Suprapubic skin (tissue), 4 donors: ENCODE results near the gene AGPS. TPM values are rescaled to one million over a fixed set of nuclear protein-coding genes. Genes with fewer than 3 reads are reported as not detected.

Experiments
- DNase-seq, 2 donors: peaks; one replicate each; pipeline ENCODE4 v3.0.0-alpha.2; 2019; ENCODE audit warnings: low spot score in 2 of 2
- H3K27ac ChIP-seq: fragments of 200-600 bp; sonication (generic); one replicate; pipeline ENCODE4 v1.5.1; 2019
- H3K27me3 ChIP-seq: fragments of 200-600 bp; sonication (generic); one replicate; pipeline ENCODE4 v1.5.1; 2019
- H3K36me3 ChIP-seq: fragments of 200-600 bp; sonication (generic); one replicate; pipeline ENCODE4 v1.5.1; 2019
- H3K4me1 ChIP-seq: fragments of 200-600 bp; sonication (generic); one replicate; pipeline ENCODE4 v1.5.1; 2019
- H3K4me3 ChIP-seq: fragments of 200-600 bp; sonication (generic); one replicate; pipeline ENCODE4 v1.5.1; 2019; ENCODE audit warnings: mild to moderate bottlenecking
- H3K9me3 ChIP-seq: fragments of 200-600 bp; sonication (generic); one replicate; pipeline ENCODE4 v1.5.1; 2019
- CTCF ChIP-seq, 2 donors: fragments of 200-600 bp in 1 of 2; fragments of 450-650 bp in 1 of 2; sonication (generic) in 1 of 2; IDR thresholded peaks; one replicate each; pipeline ENCODE4 v1.5.1; 2016 to 2019; ENCODE audit warnings: antibody characterized with exemption in 2 of 2, mild to moderate bottlenecking in 1 of 2, moderate library complexity in 1 of 2
- EP300 ChIP-seq: sonication (generic); formaldehyde crosslinking; IDR thresholded peaks from one replicate; pipeline ENCODE4 v1.6.1; 2017; ENCODE audit warnings: antibody characterized with exemption
- POLR2A ChIP-seq, 2 donors: fragments of 450-650 bp; IDR thresholded peaks; one replicate each; pipeline ENCODE4 v1.6.1; 2017; ENCODE audit warnings: antibody characterized with exemption in 2 of 2, mild to moderate bottlenecking in 2 of 2, moderate library complexity in 2 of 2
- POLR2AphosphoS5 ChIP-seq, 3 donors: sonication (generic); formaldehyde crosslinking; IDR thresholded peaks; one replicate each; pipeline ENCODE4 v1.6.1; 2017; ENCODE audit warnings: antibody characterized with exemption in 3 of 3
- WGBS: methylation state at CpG from one replicate; pipeline ENCODE4 v1.1.5; 2018; 5-methylcytosine and 5-hydroxymethylcytosine counted together
- total RNA-seq, 4 donors: library from RNA; depleted of rRNA; stranded (reverse); fragments of >200 nt; gene quantifications; one replicate each; pipeline ENCODE4 v1.1.0, GENCODE V29; 2016

Gene AGPS
- total RNA-seq, 4 donors from 2014 or later: 10.9 to 19.4 (median 13.9) TPM

- H3K9me3 ChIP-seq: no peaks in the 10 kb centered on the region
- TF ChIP-seq POLR2AphosphoS5 (IDR thresholded peaks at IDR 0.05) (no peak), CTCF (IDR thresholded peaks at IDR 0.05) (peak; percentile 6 to 20)
- DNase-seq: no peak
- 69% methylated on average over 2 of the region's 2 CpGs for WGBS
- H3K27me3 ChIP-seq: no peaks in the 10 kb centered on the region
- peaks cover 6% of the 10 kb centered on the region for H3K36me3 ChIP-seq
- no peak overlapping the region for H3K27ac ChIP-seq
- no peaks in the 10 kb centered on the region for H3K4me1 ChIP-seq
- no peak overlapping the region for H3K4me3 ChIP-seq
Observed at GRCh38 chr2:177489719-177490301, 97.2 kb downstream of the AGPS start.

GRCh38 chr2:177495945-177496344 is 103.4 kb downstream of the AGPS start:
- Histone ChIP-seq H3K27ac (no peak overlapping the region), H3K9me3 (no peaks in the 10 kb centered on the region), H3K27me3 (no peaks in the 10 kb centered on the region), H3K4me3 (no peak overlapping the region), H3K4me1 (no peaks in the 10 kb centered on the region), H3K36me3 (peaks cover 6% of the 10 kb centered on the region)
- no peak for DNase-seq
- TF ChIP-seq EP300 (no peak), POLR2A (IDR thresholded peaks at IDR 0.05) (no peak), POLR2AphosphoS5 (IDR thresholded peaks at IDR 0.05) (no peak), CTCF (IDR thresholded peaks at IDR 0.05) (no peak)
- WGBS: 94% methylated on average over 2 of the region's 2 CpGs

GRCh38 chr2:177496921-177497320 is 104.3 kb downstream of the AGPS start:
- TF ChIP-seq POLR2AphosphoS5 (IDR thresholded peaks at IDR 0.05) (no peak), EP300 (no peak), POLR2A (IDR thresholded peaks at IDR 0.05) (no peak), CTCF (IDR thresholded peaks at IDR 0.05) (no peak)
- Histone ChIP-seq H3K9me3 (no peaks in the 10 kb centered on the region), H3K36me3 (peaks cover 6% of the 10 kb centered on the region), H3K4me1 (no peaks in the 10 kb centered on the region), H3K4me3 (no peak overlapping the region), H3K27ac (no peak overlapping the region), H3K27me3 (no peaks in the 10 kb centered on the region)
- no peak for DNase-seq
- 78% methylated on average over 2 of the region's 2 CpGs for WGBS

- no peaks in the 10 kb centered on the region for H3K27me3 ChIP-seq
- WGBS: 88% methylated on average over 1 of the region's 1 CpG
- DNase-seq: no peak
- no peaks in the 10 kb centered on the region for H3K9me3 ChIP-seq
- no peak overlapping the region for H3K27ac ChIP-seq
- H3K36me3 ChIP-seq: no peaks in the 10 kb centered on the region
- H3K4me3 ChIP-seq: no peak overlapping the region
- TF ChIP-seq EP300 (no peak), POLR2AphosphoS5 (IDR thresholded peaks at IDR 0.05) (no peak), POLR2A (IDR thresholded peaks at IDR 0.05) (no peak), CTCF (IDR thresholded peaks at IDR 0.05) (no peak)
- H3K4me1 ChIP-seq: no peaks in the 10 kb centered on the region
Observed at GRCh38 chr2:177501186-177501585, 108.6 kb downstream of the AGPS start.

GRCh38 chr2:177506505-177506904 is 113.9 kb downstream of the AGPS start:
- Histone ChIP-seq H3K9me3 (no peaks in the 10 kb centered on the region), H3K27me3 (no peaks in the 10 kb centered on the region), H3K36me3 (peaks cover 10% of the 10 kb centered on the region), H3K27ac (no peak overlapping the region), H3K4me3 (no peak overlapping the region), H3K4me1 (no peaks in the 10 kb centered on the region)
- no peak for TF ChIP-seq CTCF (IDR thresholded peaks at IDR 0.05)
- TF ChIP-seq EP300: no peak
- no peak for TF ChIP-seq POLR2A (IDR thresholded peaks at IDR 0.05)
- TF ChIP-seq POLR2AphosphoS5 (IDR thresholded peaks at IDR 0.05): no peak
- no peak for DNase-seq
